Measurements from ENCODE around the gene TBL3.

DNA sequence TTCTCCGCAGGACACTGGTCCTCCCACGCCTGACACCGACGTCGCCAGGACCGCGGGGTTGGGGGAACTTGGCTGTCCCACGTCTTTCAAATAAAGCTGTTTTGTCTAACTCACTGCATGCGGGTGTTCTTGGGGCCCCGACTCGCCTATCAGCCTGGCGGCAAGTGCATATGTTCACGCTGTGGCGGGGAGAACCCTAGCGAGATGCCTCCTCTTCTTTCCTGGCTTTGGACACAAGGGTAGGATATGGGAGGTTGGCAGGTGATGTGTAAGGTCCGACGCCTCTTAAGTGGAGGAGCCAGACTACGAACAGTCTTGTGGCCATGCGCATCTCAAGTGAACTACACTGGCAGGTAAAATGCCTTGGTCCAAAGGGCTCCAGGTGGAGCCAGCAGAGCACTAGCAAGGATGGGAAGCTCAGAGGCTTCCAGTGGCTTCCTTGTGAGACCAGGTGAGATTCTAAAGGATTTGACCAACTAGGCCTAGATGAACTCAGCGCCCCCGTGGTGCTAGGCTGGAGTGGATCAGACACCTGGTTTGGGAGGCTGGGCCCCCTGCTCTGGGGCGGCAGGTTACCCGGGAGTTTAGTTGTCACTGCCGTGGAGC is 6.4 kb upstream of the TBL3 start:
- TF ChIP-seq POLR2AphosphoS5 (IDR thresholded peaks at IDR 0.05; ENCODE audit: low read depth, low read length): no peak
- TF ChIP-seq POLR2A (IDR thresholded peaks at IDR 0.05; ENCODE audit: low read depth, low read length): 0 out of 2 replicates have a peak, but pooled peaks have one; percentile 1
